HG03025 (cell line): ENCODE measurements around the gene IL6R.
"Not testable (repeated sequence)": the region's sequence is repeated elsewhere in the genome, so short reads cannot be mapped to it uniquely, and the experiment has no call there.

Source experiments
- ATAC-seq: cut with Tn5 transposase; IDR thresholded peaks from one replicate; pipeline ENCODE4 v1.9.1; 2021; ENCODE audit warnings: mild to moderate bottlenecking, moderate library complexity; ENCODE audit not compliant: unreplicated experiment, low FRiP score

Gene IL6R

DNA sequence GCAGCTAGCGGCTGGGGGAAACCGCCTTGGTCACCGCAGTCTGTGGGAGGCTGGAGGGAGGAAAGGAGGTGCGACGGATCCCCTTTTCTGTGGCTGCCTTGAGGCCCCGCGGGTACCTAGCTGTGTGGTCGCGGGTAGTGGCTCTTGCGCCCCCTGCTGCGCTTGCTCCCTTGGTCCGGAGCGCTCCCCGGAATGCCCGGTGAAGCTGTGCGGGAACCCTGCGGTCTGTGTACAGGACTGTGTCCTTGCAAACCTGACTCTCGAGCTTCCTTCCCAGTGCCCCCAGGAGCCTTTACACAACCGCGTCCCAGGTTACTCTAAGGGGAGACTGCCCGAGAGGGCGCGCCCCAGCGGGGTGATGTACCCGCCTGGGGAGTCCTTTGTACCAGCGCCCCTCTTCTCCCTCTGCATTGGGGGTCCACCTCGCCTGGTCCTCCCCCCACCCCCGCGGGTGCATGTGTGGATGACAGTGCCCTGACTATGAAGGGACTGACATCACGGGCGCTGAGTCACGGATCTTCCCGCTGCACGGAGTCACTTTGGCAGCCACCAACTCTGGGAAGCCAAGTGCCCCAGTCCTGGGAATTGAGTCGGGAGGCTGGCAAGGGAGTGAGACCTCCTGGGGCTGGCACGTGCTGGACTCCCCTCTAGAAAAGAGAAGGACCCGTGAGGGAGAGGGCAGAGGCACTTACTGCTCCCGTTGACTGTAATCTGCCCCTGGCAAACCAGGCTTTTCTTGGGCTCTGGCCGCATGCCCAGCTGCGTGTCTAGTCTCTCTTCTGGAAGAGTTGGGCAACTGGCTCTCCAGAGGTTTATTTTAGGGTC, 816 bp downstream of the IL6R start:
- ATAC-seq, result peak; percentile 13

DNA sequence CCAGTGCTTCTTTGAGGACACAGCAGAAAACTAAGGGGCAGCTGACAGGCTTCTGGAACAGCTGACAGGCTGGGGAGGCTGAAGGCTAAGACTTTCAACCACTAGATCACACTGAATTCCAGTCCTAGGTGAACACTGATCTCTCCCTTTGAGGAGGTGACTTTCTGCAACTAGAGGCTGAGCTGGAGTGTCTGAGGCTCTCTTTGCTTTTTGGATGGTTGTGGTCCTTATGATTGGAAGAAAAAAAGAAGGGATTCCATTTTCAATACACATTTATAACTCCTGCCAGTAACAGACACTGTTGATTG, 1.4 kb downstream of the IL6R start:
- no peak for ATAC-seq

DNA sequence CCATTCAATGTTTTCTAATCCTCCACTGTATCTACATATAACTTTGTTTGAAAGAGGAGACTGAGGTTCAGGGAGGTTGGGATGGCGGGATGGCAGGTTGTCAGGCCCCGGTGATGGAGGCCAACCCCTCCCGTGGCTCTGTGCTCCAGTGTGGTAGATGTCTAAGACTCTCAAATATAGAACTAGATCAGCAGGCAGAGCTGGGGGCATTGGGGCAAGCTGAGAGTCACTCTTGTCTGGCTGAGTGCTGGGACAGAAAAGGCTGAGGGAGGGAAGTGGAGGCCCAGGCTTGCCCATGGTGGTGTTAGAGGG, 1.7 kb downstream of the IL6R start:
- ATAC-seq, result no peak

DNA sequence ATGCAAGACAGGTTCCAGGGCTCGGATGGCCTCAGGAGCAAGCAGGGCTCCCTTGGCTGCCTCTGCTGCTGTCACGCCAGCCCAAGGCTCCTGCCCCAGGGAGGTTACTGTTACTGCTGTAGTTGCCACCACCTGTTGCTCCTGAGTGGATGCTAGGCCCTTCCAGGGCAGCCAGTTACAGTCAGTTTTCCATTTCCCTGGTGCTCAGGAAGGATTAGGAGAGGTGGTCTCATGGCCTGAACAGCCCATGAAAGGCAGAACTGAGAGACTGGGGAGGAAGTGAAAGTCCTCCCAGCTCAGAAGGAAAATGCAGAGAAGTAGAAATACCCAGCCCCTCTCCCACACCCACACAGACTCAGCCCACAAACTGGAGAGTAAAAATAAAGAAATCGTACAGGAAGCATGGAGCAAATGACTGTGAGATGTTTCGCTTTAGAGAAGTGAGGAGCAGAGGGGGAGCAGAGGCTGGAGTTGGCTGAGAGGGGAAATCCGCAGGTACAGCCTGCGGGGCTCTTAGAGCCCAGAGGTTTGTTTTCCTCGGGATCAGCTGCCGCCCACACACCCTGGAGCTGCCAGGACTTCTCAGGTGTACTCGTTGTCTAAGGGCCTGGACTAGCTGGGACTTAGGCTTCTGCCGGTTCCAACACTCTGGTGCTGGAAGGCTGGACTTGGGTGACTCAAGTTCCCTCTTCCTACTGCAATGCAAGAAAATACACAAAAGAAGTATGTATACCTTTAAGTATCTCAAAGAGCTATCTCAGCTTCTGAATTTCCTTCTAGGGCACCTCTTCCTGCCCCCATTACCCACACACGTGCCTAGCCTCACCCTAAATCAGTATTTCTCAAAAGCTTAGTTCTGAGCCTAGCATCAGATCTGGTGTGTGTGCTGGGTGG, 2.3 kb downstream of the IL6R start:
- no peak for ATAC-seq

DNA sequence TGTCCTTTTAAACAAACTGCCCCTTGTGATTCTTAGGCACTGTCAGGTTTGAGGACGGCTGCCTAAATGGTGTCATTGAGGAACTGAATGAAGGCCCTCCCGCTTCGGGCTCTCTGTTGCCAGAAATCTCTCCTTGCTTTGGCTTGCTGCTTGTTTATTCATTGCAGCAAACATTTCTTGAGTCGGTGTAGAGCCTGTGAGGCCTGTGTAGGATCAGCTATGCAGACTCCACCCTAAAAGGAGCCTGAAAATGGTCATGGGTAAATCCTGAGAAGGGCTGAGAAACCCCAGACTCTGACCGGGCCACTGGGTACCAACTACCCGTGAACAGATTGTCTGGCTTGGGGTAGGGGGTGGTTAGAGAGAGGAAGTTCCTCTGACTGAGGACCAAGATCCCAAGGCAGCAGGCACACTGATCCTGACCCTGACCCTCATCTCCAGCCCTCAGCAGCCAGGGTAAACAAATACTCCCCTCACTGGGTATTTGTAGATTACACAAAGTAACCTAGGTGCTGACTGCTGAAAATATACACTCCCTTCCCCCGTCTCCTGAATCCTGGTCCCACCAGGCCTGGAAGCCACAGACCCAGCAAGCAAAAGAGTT, 3.1 kb downstream of the IL6R start:
- ATAC-seq, result no peak

DNA sequence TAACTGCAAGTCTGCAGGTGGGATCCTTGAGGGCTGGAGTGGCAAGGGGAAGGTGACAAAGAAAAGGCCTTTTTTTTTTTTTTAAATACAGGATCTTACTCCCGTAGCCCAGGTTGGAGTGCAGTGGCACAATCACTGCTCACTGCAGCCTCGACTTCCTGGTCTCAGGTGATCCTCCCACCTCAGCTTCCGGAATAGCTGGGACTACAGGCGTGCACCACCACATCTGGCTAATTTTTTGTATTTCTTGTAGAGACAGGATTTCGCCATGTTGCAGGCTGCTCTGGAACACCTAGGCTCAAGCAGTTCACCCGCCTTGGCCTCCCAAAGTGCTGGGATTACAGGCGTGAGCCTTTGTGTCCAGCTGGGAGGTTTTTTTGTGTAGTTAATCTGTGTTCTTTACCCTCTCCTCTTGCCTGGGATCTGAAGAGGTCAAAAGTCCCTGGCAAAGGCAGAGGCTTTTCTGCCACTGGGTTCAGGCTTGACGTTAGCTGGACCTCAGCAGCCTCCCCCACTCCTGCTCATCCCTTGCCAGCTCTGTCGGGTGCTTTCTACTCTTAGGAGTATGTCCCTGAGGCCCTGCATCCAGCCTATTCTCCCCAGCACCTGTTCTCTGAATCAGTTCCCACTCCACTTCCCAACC, 5.2 kb downstream of the IL6R start:
- ATAC-seq, result no peak

DNA sequence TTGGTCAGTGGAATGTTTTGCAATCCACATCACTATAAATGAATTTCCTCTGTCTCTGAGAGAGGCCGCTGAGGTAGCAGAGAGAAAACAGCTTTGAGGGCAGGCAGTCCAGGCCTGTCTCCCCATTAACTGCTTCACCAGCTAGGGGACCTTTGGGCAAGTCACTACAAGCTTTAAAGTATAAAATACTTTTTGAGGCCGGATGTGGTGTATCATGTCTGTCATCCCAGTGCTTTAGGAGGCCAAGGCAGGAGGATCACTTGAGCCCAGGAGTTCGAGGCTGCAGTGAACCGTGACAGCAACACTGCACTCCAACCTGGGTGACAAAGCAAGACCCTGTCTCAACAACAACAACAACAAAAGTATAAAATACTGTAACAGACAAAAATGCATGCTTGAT, 6.4 kb downstream of the IL6R start:
- no peak for ATAC-seq

DNA sequence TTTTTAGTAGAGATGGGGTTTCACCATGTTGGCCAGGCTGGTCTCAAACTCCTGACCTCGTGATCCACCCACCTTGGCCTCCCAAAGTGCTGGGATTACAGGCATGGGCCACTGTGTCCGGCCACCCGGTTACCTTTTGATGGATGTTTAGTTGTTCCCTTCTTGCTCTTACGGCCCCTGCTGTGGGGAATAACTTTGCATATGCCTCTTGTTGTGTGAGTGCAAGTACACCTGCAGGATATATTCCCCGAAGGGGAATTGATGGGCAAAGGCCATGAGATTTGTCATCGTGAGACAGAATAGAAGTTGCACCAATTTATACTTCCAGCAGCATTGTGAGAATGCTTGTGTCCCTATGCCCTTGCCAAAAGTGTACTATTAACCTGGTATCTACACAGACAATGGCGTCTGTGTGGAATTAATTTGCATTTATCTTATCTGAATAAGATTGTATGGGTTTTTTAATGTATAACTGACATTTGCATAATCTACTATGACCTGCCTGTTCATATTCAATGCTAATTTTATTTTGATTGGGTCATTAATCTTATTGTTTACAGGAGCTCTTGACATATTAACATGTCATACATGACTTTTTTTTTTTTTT, 8.1 kb downstream of the IL6R start:
- ATAC-seq, result no peak

DNA sequence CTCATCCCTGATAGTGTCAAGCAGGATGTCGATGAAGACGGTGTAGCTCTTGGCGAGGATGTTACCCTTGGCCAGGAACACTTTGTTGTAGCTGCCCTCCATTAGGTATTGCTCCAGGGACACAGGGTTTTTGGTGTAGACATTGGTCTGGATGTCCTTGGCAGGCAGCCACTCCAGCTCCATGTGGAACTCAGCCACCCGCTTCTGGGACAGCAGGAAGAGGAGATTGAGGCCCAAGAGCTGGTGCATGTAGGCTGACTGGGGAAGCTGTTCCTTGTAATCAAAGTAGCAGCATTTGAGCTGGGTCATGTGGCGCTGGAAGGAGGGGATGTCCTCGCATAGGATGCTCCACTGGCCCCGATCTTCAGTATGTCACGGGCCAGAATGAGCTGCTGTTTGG, 9.5 kb downstream of the IL6R start:
- ATAC-seq, result no peak

DNA sequence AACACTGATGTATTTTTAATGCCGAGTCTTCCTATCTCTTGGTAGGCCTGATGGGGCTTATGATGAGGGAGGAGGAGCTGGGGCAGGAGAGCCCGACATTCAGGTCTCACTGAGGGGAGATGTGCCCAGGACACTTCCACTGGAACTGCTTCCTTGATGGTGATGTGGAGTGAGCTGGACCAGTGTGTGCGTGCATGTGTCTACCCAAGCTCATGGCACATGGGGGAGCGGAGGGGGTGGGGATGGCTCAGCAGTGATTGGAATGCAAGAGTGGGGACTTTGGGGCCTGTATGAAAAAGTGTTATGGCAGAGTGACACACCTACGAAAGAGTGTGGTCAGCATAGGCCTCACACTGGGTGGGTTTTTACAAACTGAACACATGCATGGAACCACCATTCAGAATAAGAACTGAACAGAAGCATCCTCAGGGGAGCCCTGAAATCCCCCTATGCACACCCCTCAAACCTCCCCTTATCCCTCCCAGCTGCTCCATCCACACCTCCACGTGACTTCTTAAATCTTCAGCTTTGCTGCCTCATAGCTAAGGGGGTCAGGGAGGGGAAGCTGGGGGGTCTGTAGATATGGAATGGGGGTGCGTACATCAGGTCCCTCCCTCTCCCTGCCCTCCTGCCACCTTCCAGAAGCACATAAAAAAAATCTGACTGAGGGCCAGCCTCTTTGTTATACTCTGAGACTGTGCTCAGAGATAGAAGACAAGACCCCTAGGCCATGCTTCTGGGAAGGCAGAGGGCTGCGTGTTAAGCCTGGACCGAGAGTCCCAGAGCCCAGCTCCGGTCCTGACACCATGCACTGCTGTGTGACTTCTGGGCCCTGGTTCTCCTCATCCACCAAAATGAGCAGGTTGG, 11.6 kb downstream of the IL6R start:
- ATAC-seq, result no peak

DNA sequence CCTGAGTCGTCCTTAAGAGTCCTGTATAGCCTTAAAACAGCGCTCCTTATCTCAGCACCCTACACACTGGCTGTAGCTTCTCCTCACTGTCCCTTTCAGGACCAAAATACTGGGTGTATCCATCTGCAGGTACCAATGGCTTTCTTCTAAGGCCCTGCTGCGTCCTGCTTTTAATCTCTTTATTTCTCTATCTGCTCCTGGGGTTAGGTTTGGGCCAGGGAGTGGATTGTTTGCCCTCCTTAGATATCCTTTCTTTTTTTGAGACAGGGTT, 12.1 kb downstream of the IL6R start:
- ATAC-seq, result no peak

DNA sequence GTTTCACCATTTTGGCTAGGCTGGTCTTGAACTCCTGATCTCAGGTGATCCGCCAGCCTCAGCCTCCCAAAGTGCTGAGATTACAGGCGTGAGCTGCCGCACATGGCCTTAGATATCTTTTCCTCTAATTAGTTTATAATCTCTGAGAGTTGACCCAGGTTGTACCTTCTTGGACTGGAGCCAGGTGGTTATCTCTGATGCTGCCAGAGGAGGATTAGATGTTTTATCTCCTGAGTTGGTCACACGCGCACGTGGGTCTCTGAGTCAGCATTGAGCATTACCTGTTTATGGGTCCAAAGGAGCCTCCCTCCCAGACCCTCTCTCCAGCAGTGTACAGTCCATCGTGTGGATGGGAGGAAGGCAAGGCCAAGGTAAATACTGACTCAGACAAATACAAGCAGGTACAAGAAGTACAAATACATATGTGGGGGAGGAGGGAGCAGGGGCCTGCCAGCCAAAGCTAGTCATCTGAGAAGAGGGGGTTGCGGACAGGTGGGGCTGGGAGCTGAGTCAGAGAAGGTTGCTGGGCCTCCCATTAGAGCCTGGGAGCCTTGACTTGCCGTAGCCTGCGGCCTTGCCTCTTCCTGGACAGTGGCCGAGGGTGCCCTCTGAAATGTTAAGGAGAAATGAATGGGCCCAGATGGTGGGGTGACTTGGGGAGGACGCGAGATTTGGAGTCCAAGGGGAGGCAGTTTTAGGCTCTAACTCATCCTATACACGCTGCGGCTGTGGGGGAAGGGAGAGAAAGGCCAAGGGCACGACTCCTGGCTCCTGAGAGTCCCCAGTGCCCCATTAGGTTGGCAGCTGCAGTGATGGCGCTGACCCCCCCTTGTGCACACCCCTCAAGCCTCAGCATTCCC, 13.1 kb downstream of the IL6R start:
- no peak for ATAC-seq

DNA sequence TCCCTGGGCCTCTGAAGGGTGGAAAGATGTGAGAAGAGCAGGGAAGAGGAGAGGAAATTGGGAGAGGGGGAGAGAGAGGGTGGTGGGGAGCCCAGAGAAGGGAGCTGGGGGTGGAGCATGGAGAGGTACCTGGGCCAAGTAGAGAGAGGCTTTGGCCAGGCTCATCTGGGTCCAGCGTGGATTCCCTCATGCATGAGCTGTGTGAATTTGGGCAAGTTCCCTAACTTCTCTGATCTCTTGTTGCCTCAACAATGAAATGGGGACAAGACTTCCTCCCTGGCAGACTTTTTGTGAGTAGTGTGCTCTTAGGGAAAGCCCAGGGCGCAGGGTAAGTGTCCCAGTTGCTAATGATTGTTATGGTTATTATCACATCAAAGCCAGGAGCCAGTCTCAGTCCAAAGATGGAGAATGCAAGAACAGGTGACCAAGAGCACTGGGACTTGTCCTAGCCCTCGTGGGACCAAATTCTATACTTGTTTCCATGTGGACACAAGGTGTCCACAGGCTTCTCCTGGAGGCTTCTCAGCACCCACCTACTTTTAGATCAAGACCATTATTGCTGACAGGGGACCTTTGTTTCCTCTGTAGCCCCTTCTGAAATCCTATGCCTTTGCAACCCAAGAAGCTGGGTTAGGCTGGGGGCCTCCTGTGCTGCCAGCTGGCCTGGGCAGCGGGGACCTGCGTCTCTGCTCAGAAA, 13.9 kb downstream of the IL6R start:
- no peak for ATAC-seq

DNA sequence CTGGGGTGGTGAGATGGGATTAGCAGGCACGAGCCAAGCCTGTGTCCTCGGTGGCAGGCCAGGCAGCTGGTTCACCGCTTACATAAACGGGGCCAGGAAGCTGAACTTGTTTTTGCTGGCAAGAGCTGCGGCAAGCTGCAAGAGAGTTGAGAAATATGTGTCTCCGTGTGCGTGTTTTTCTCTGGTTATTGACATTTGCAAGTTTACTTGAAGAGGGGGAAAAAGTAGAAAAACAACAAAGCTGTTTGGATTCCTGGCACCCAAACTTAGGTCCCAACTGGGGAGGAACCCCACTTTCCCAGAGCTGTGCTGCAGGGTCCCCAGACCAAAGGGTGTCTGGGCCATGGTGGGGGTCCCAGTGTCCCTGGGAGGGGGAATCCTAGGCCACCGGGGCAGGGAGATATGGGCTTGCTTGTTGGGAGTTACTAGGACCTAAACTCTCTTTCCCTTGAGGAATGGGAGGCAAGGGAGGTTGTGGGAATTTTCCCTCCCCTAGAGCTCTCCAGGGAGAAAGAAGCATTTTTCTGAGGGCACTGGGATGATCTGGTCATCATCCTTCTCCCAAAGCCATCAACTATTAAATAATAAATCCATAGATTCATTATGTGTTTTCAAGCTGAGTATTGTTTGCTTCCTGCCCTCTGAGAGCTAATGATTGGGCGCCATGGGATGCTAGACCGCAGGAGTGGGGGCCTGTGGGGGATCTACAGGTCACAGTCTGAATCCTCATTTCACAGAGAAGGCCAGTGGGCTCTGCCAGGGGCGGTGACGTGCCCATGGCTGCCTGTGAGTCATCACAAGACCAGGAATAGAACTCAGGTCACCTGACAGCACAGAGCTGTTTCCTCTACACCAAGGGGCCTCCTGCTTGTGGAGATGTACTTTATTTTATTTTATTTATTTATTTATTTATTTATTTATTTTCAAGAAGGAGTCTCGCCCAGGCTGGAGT, 14.8 kb downstream of the IL6R start:
- ATAC-seq, result no peak

DNA sequence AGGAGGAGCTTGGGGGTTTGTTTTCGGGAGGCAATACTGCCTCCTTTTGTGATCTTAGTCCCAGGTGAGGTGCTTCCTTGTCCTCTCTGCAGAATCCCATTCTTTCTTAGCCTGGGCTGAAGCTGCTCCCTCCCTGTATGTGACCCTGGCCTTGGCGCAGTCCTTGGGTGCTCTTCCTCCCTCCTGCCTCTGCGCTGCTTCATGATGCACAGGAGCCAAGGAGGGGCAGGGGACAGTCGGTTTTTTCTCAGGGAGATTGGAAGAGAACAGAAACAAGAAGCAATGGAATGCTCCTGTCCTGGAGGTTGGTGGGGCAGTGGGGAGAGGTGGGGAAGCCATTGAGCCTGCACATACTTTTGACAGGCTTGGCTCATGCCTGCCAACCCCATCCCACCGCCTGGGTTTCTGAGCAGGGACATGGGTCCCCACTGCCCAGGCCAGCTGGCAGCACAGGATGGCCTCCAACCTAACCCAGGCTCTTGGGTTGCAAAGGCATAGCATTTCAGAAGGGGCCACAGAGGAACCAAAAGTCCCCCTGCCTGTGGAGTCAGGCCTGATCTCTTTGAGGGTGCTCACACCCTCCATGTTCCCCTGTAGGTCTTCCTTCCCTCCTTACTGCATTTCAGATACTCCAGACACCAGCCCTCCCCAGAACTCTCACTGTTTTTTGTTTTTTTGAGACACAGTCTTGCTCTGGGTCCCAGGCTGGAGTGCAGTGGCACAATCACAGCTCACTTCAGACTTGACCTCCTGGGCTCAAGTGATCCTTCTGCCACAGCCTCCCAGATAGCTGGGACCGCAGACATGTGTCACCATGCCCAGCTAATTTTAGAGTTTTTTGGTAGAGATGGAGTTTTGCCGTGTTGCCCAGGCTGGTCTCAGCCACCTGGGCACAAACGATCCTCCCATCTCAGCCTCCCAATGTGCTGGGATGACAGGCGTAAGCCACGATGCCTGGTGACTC, 16.1 kb downstream of the IL6R start:
- no peak for ATAC-seq

DNA sequence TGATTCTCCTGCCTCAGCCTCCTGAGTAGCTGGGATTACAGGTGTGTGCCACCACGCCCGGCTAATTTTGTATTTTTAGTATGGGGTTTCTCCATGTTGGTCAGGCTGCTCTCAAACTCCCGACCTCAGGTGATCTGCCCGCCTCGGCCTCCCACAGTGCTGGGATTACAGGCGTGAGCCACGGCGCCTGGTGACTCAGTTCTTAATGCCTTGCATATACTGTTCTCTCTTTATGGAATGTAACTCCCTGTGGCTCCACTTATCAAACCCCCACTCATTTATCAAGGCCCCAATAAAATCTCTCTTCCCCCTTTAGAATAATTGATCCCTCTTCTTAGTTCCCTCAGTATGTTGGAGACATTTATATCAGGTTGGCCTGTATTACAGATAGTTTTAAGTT, 16.9 kb downstream of the IL6R start:
- ATAC-seq, result not testable (repeated sequence)
